Posterior cingulate gyrus (tissue), 11 donors: Measurements from ENCODE around the gene PC.

Experiments
- DNase-seq, 10 donors: peaks; one replicate each; pipeline versions ENCODE4 v3.0.0 to v3.0.0-alpha.2; 2020 to 2021; ENCODE audit warnings: mixed read lengths in 3 of 10
- intact Hi-C: fragments of 100-400 bp; cut with DNase I; formaldehyde crosslinking; loops from one replicate; pipeline ENCODE4 v1.15.1; 2023

The PC gene

GRCh38 chr11:66888282-66888681 is 69.9 kb downstream of the PC start:
- intact Hi-C loops = loop anchor here (10.0 kb wide), 1 partner anchor 67 kb away; the partner anchor contains the start of gene PC
- peak in 1 of 10 donors; percentile 29 for DNase-seq

GRCh38 chr11:66887526-66887925 is 70.7 kb downstream of the PC start:
- intact Hi-C loops = loop anchor here (10.0 kb wide), 1 partner anchor 67 kb away; the partner anchor contains the start of gene PC
- DNase-seq = peak in 1 of 10 donors; percentile 59

GRCh38 chr11:66886671-66887221 is 71.4 kb downstream of the PC start:
- DNase-seq = peak in 1 of 10 donors; percentile 63
- intact Hi-C loops = loop anchor here (10.0 kb wide), 1 partner anchor 68 kb away; the partner anchor contains the start of gene PC

GRCh38 chr11:66885950-66886440 is 72.2 kb downstream of the PC start:
- DNase-seq = peak in 1 of 10 donors; percentile 64
- intact Hi-C loops = loop anchor here (10.0 kb wide), 1 partner anchor 69 kb away; the partner anchor contains the start of gene PC

GRCh38 chr11:66885469-66885868 is 72.7 kb downstream of the PC start:
- no peak for DNase-seq
- intact Hi-C loops = loop anchor here (10.0 kb wide), 1 partner anchor 69 kb away; the partner anchor contains the start of gene PC

GRCh38 chr11:66884443-66884842 is 73.7 kb downstream of the PC start:
- intact Hi-C loops = loop anchor here (5.0 to 10.0 kb wide), 2 partner anchors 70 to 187 kb away; partner anchors contain the start of gene PC
- peak in 2 of 10 donors; percentile 17 to 52 for DNase-seq

- intact Hi-C loops = loop anchor here (5.0 to 10.0 kb wide), 2 partner anchors 72 to 186 kb away; partner anchors contain the start of gene PC
- DNase-seq = peak; percentile 73 to 97 (median 89)
Measured at GRCh38 chr11:66883016-66883965, 74.9 kb downstream of the PC start.

- intact Hi-C loops = loop anchor here (5.0 to 10.0 kb wide), 2 partner anchors 72 to 185 kb away; partner anchors contain the start of gene PC
- peak in 9 of 10 donors; percentile 29 to 92 (median 53) for DNase-seq
Measured at GRCh38 chr11:66882561-66883015, 75.6 kb downstream of the PC start.

GRCh38 chr11:66881927-66882452 is 76.2 kb downstream of the PC start:
- DNase-seq = peak in 2 of 10 donors; percentile 62 to 85
- intact Hi-C loops = loop anchor here (5.0 to 10.0 kb wide), 2 partner anchors 73 to 185 kb away; partner anchors contain the start of gene PC

GRCh38 chr11:66881451-66881835 is 76.7 kb downstream of the PC start:
- intact Hi-C loops = loop anchor here (5.0 to 10.0 kb wide), 2 partner anchors 73 to 184 kb away; partner anchors contain the start of gene PC
- DNase-seq = peak in 2 of 10 donors; percentile 69 to 70

- intact Hi-C loops = loop anchor here (5.0 to 10.0 kb wide), 2 partner anchors 74 to 183 kb away; partner anchors contain the start of gene PC
- peak in 8 of 10 donors; percentile 53 to 94 (median 62) for DNase-seq
Measured at GRCh38 chr11:66880496-66881450, 77.4 kb downstream of the PC start.

GRCh38 chr11:66879999-66880398 is 78.2 kb downstream of the PC start:
- intact Hi-C loops = loop anchor here (5.0 to 10.0 kb wide), 2 partner anchors 75 to 183 kb away; partner anchors contain the start of gene PC
- DNase-seq = no peak

- intact Hi-C loops = no loop called here
- no peak for DNase-seq
Measured at GRCh38 chr11:66879583-66879982, 78.6 kb downstream of the PC start.

- DNase-seq = no peak
- intact Hi-C loops = no loop called here
Measured at GRCh38 chr11:66879000-66879399, 79.2 kb downstream of the PC start.

GRCh38 chr11:66878474-66878873 is 79.7 kb downstream of the PC start:
- no peak for DNase-seq
- intact Hi-C loops = no loop called here

- intact Hi-C loops = no loop called here
- no peak for DNase-seq
Measured at GRCh38 chr11:66877588-66878385, 80.4 kb downstream of the PC start.

GRCh38 chr11:66875378-66875777 is 82.8 kb downstream of the PC start:
- DNase-seq = peak in 1 of 10 donors; percentile 16
- intact Hi-C loops = no loop called here

GRCh38 chr11:66874232-66874631 is 84.0 kb downstream of the PC start:
- intact Hi-C loops = no loop called here
- DNase-seq = no peak
